ENCODE results near the gene SPATA13. TPM values are rescaled to one million over a fixed set of nuclear protein-coding genes. Genes with fewer than 3 reads are reported as not detected.

Gene SPATA13
- total RNA-seq, 1 experiment from 2014 or later: 10.5 TPM

GRCh38 chr13:24146961-24147569, 13.5 kb upstream of the SPATA13 start:
- H3K27me3 ChIP-seq (replicated peaks; ENCODE audit: control insufficient read depth, insufficient read depth, low read length): no peaks in the 10 kb centered on the region
- no peaks in the 10 kb centered on the region for H3K9me3 ChIP-seq
- no peaks in the 10 kb centered on the region for H3K36me3 ChIP-seq (ENCODE audit: control insufficient read depth, insufficient read depth, low read length)
- no TSS peak for BruUV-seq (replicated peaks)
- DNase-seq: no peak
- no peaks in the 10 kb centered on the region for H3K9me3 Mint-ChIP-seq (ENCODE audit: unreplicated experiment)
- ChIA-PET CTCF (no interaction called here), POLR2A (no interaction called here)
- TF ChIP-seq CTCF (IDR thresholded peaks at IDR 0.05; ENCODE audit: insufficient read depth in 1 of 2, low read depth in 1 of 2, low read length in 1 of 2, severe bottlenecking in 1 of 2, unreplicated experiment in 1 of 2): no peak
- no peak overlapping the region for H3K4me3 ChIP-seq (ENCODE audit: low read depth, low read length)
- H3K27ac Mint-ChIP-seq (ENCODE audit: unreplicated experiment): no peak overlapping the region
- peaks cover 18% of the 10 kb centered on the region for H3K4me1 ChIP-seq
- H3K4me1 Mint-ChIP-seq (ENCODE audit: low read depth, unreplicated experiment): peaks cover 18% of the 10 kb centered on the region
- intact Hi-C loops (cut with micrococcal nuclease; ENCODE audit: unreplicated experiment): no loop called here
- no peaks in the 10 kb centered on the region for H3K27me3 Mint-ChIP-seq (ENCODE audit: insufficient read depth, unreplicated experiment)
- H3K36me3 Mint-ChIP-seq (ENCODE audit: insufficient read depth, unreplicated experiment): no peaks in the 10 kb centered on the region
- H3K4me3 Mint-ChIP-seq (ENCODE audit: unreplicated experiment): no peak overlapping the region

GRCh38 chr13:24147570-24147963, 13.0 kb upstream of the SPATA13 start:
- H3K4me1 Mint-ChIP-seq (ENCODE audit: low read depth, unreplicated experiment): peaks cover 19% of the 10 kb centered on the region
- TF ChIP-seq CTCF (IDR thresholded peaks at IDR 0.05; ENCODE audit: insufficient read depth in 1 of 2, low read depth in 1 of 2, low read length in 1 of 2, severe bottlenecking in 1 of 2, unreplicated experiment in 1 of 2): no peak
- no peaks in the 10 kb centered on the region for H3K36me3 ChIP-seq (ENCODE audit: control insufficient read depth, insufficient read depth, low read length)
- no peaks in the 10 kb centered on the region for H3K27me3 Mint-ChIP-seq (ENCODE audit: insufficient read depth, unreplicated experiment)
- no peak for DNase-seq
- POLR2A ChIA-PET: no interaction called here
- H3K9me3 Mint-ChIP-seq (ENCODE audit: unreplicated experiment): no peaks in the 10 kb centered on the region
- CTCF ChIA-PET: no interaction called here
- no peaks in the 10 kb centered on the region for H3K9me3 ChIP-seq
- H3K4me3 ChIP-seq (ENCODE audit: low read depth, low read length): no peak overlapping the region
- H3K4me3 Mint-ChIP-seq (ENCODE audit: unreplicated experiment): no peak overlapping the region
- intact Hi-C loops (cut with micrococcal nuclease; ENCODE audit: unreplicated experiment): no loop called here
- no peak overlapping the region for H3K27ac Mint-ChIP-seq (ENCODE audit: unreplicated experiment)
- no TSS peak for BruUV-seq (replicated peaks)
- peaks cover 18% of the 10 kb centered on the region for H3K4me1 ChIP-seq
- no peaks in the 10 kb centered on the region for H3K27me3 ChIP-seq (replicated peaks; ENCODE audit: control insufficient read depth, insufficient read depth, low read length)
- no peaks in the 10 kb centered on the region for H3K36me3 Mint-ChIP-seq (ENCODE audit: insufficient read depth, unreplicated experiment)

GRCh38 chr13:24148414-24149235, 11.9 kb upstream of the SPATA13 start:
- peak overlapping the region; percentile 45 for H3K27ac Mint-ChIP-seq (ENCODE audit: unreplicated experiment)
- no peak for TF ChIP-seq CTCF (IDR thresholded peaks at IDR 0.05; ENCODE audit: insufficient read depth in 1 of 2, low read depth in 1 of 2, low read length in 1 of 2, severe bottlenecking in 1 of 2, unreplicated experiment in 1 of 2)
- no peaks in the 10 kb centered on the region for H3K36me3 Mint-ChIP-seq (ENCODE audit: insufficient read depth, unreplicated experiment)
- H3K4me3 ChIP-seq (ENCODE audit: low read depth, low read length): no peak overlapping the region
- intact Hi-C loops (cut with micrococcal nuclease; ENCODE audit: unreplicated experiment): no loop called here
- H3K36me3 ChIP-seq (ENCODE audit: control insufficient read depth, insufficient read depth, low read length): no peaks in the 10 kb centered on the region
- no TSS peak for BruUV-seq (replicated peaks)
- peak; percentile 56 to 58 for DNase-seq
- no peaks in the 10 kb centered on the region for H3K27me3 Mint-ChIP-seq (ENCODE audit: insufficient read depth, unreplicated experiment)
- no peaks in the 10 kb centered on the region for H3K9me3 ChIP-seq
- H3K4me1 ChIP-seq: peaks cover 18% of the 10 kb centered on the region
- H3K4me1 Mint-ChIP-seq (ENCODE audit: low read depth, unreplicated experiment): peaks cover 24% of the 10 kb centered on the region
- H3K4me3 Mint-ChIP-seq (ENCODE audit: unreplicated experiment): no peak overlapping the region
- CTCF ChIA-PET: interaction anchor here (0.7 kb wide), 1 partner anchor 82 kb away, joined by 3 read pairs; no protein-coding TSS in a partner anchor
- no peaks in the 10 kb centered on the region for H3K27me3 ChIP-seq (replicated peaks; ENCODE audit: control insufficient read depth, insufficient read depth, low read length)
- no peaks in the 10 kb centered on the region for H3K9me3 Mint-ChIP-seq (ENCODE audit: unreplicated experiment)
- POLR2A ChIA-PET: no interaction called here

Data from Caco-2 (cell line).